Measurements from ENCODE around the gene MAPKAP1.

MAPKAP1 gene

DNA sequence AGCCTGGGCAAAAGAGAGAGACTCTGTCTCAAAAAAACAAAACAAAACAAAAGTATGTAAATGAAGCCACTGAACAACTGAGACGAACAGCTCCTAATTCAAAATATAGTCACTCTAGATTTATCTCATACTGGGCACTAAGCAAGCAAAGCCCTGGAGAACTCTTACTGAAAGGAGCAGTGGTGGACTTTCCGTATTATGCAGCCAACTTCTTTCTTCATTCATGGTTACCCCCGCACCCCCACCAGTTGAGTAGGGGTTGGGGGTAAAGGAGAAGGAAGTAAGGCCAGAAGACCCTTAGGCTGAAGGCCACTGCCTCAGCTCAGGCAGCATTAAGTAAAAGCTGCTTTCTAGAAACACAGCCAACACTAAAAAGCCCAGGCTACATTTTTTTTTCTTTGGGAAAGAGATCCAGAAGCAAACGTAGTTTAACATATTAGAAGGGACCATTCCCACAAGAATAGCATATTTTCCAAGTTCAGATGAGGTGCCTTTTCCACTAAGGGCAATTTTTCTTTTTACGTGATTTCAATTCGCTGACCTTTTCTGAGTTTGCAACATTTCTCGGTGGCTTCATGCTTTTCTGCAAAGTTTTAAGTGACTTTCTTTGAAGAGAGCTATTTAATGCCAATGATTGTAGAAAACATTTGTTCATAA is 55.3 kb downstream of the MAPKAP1 start:
- Mint-ChIP-seq H3K27ac (no peak overlapping the region), H3K9me3 (no peaks in the 10 kb centered on the region), H3K4me3 (no peak overlapping the region), H3K36me3 (peaks cover 30% of the 10 kb centered on the region), H3K4me1 (peaks cover 30% of the 10 kb centered on the region), H3K27me3 (no peaks in the 10 kb centered on the region)
- DNase-seq = no peak
- CTCF ChIA-PET = no interaction called here

DNA sequence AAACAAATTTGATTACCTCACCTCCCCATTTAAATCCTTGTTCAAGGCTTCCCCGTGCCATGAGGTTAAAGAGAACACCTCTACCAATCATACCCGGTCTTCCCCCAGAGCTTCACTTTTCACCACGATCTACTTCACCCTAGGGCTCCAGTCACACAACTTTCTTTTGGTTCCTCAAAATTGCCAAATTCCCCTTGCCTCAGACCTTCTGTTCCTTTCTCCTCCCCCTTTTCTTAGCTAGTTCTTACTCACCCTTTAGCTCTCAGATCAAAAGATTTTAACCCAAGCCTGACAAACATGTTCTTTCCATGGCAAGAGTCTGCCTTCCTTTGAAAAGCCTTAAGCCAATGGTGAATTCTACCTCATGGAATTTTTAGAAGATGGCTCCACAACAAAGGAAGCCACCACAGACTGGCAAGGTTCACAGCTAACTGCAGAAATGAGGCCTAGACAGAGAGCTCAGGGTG is 56.7 kb downstream of the MAPKAP1 start:
- Mint-ChIP-seq H3K9me3 (no peaks in the 10 kb centered on the region), H3K27me3 (no peaks in the 10 kb centered on the region), H3K27ac (peak overlapping the region; percentile 34), H3K4me3 (no peak overlapping the region), H3K36me3 (peaks cover 30% of the 10 kb centered on the region), H3K4me1 (peaks cover 42% of the 10 kb centered on the region)
- CTCF ChIA-PET = no interaction called here
- DNase-seq = no peak

DNA sequence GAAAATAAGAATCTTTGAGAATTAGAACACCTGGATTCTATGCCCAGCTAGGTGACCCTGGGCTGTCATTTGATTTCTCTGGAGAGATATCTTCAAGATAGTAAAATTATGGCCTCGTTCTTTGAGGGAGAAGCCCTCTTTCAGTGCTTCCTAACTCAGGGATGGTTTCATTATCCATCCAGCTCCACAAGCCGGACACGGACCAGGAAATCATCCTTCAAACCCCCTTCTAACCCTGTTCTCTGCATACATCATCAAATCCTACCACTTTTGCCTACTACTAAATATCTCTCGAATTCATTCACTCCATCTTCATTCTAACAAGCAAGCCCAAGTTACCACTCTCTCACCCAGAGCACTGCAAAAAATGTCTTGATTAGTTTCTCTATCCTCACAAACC is 57.2 kb downstream of the MAPKAP1 start:
- Mint-ChIP-seq H3K4me3 (no peak overlapping the region), H3K36me3 (peaks cover 32% of the 10 kb centered on the region), H3K9me3 (no peaks in the 10 kb centered on the region), H3K27ac (peak overlapping the region; percentile 34), H3K4me1 (peaks cover 47% of the 10 kb centered on the region), H3K27me3 (no peaks in the 10 kb centered on the region)
- DNase-seq = no peak
- CTCF ChIA-PET = no interaction called here

DNA sequence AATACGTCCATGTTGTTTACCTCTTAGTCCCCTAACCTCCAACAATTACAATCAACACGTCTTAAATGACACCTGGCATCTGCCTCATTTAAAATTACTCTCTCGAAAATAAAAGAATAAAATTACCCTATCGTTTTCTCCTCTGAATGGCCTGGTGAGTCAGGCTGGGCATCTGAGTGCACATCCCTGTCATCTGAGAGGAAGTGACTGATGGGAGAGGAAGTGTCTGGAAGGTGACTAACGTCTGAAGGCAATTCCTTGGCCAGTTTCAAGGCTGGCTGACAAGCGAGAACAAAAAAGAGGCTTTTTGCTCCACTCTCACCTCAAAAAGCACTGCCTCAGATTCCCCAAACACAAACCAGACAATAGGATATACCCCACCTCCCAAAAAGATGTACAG is 57.7 kb downstream of the MAPKAP1 start:
- Mint-ChIP-seq H3K4me3 (no peak overlapping the region), H3K27me3 (no peaks in the 10 kb centered on the region), H3K9me3 (no peaks in the 10 kb centered on the region), H3K27ac (no peak overlapping the region), H3K36me3 (peaks cover 33% of the 10 kb centered on the region), H3K4me1 (peaks cover 51% of the 10 kb centered on the region)
- DNase-seq = no peak
- CTCF ChIA-PET = no interaction called here

DNA sequence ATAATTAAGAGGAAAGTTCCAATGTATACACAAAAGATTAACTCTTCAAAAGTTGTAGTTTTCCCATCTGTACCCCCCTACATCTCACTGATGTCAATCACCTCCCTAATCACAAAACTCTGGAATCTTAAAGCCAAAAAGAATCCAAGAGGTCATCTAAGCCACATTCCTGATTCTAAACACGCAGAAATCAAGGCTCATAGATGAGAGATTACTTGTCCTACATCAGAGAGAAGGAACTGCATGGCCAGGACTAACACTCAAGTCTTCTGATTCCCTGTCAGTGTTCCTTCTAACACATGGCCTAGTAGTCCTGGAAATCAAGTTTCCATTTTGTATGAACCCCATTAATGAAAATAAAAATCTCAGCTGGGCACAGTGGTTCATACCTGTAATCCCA is 58.7 kb downstream of the MAPKAP1 start:
- DNase-seq = no peak
- H3K4me3 Mint-ChIP-seq = no peak overlapping the region
- CTCF ChIA-PET = no interaction called here
- peaks cover 33% of the 10 kb centered on the region for H3K36me3 Mint-ChIP-seq
- H3K27me3 Mint-ChIP-seq = no peaks in the 10 kb centered on the region
- H3K27ac Mint-ChIP-seq = no peak overlapping the region
- H3K9me3 Mint-ChIP-seq = no peaks in the 10 kb centered on the region
- peaks cover 53% of the 10 kb centered on the region for H3K4me1 Mint-ChIP-seq

DNA sequence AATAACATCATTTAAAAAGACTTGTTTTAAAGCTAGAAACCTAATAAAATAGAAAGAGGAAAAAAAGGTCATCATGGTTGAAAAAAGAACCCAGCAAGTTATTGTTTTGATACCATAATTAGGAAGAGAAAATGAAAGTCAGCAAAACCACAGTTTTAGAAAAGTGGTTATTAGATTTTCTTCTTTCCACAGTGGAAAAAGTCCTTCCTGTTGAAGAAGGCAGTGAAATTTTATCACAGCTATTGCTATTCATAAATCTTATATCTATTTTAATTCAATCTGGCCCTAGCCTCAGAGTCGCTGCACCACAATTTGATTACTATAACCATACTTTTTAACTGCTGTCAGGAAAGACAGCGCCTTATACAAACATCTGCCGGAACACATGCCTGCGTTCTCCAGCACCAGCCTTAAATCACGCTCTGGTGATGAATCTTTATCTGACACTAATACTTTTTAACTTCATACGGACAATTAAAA is 60.3 kb downstream of the MAPKAP1 start:
- no peak for DNase-seq
- Mint-ChIP-seq H3K4me3 (peak overlapping the region; percentile 62), H3K4me1 (peaks cover 64% of the 10 kb centered on the region), H3K9me3 (no peaks in the 10 kb centered on the region), H3K27ac (peak overlapping the region; percentile 84), H3K27me3 (no peaks in the 10 kb centered on the region), H3K36me3 (peaks cover 29% of the 10 kb centered on the region)
- CTCF ChIA-PET = interaction anchor here (4.1 kb wide), 1 partner anchor 14 kb away, joined by 12 read pairs; no protein-coding TSS in a partner anchor

DNA sequence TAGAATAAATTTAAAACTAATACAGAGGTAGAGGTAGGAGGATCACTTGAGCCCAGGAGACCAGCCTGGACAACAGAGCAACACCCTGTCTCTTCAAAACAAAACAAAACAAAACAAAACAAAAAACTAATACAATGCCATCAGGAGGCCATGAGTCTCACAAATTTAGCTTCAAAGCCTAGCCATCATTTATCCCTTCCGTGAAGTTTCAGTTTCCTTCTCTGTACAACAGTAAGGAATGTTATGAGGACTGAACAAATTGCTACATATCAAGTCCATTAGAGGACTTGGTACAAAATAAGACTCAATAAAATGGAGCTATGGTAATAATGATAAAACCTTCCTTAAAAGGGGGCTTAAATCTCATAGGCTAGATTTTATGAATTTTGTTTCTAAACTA is 60.8 kb downstream of the MAPKAP1 start:
- peaks cover 29% of the 10 kb centered on the region for H3K36me3 Mint-ChIP-seq
- H3K4me1 Mint-ChIP-seq = peaks cover 64% of the 10 kb centered on the region
- CTCF ChIA-PET = interaction anchor here (4.1 kb wide), 1 partner anchor 14 kb away, joined by 12 read pairs; no protein-coding TSS in a partner anchor
- peak overlapping the region; percentile 84 for H3K27ac Mint-ChIP-seq
- no peaks in the 10 kb centered on the region for H3K27me3 Mint-ChIP-seq
- H3K9me3 Mint-ChIP-seq = no peaks in the 10 kb centered on the region
- H3K4me3 Mint-ChIP-seq = peak overlapping the region; percentile 62
- DNase-seq = no peak

DNA sequence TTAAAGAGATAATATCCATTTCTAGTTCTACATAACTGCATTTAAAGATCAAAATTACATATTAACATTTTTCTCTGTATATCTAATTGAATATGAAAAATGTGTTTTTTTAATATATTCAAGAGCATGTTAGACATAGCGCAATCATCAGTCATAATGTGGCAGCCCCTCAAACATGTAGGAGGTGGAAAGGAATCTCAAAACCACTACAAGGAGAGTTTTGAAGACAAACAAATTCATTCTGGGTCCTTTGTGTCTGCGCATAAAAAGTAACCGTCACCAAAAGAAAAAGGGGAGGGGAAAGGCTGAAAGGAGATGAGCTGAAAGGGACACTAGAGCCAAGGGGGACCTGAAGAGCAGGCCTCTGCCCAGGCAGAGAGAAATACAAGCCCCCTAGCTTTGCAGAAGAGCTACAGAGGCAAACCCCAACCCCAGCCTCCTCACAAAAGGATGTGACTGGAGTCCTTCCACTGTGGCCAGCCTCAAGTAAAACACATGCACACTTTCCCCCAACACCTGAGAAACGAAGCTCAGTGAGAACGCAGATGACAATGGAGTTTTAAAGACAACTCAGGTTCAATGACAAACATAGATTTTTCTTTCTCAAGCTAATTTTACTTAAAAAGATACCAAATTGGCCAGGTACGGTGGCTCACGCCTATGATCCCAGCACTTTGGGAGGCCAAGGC is 62.0 kb downstream of the MAPKAP1 start:
- H3K9me3 Mint-ChIP-seq = no peaks in the 10 kb centered on the region
- peaks cover 56% of the 10 kb centered on the region for H3K4me1 Mint-ChIP-seq
- no peak for DNase-seq
- H3K27ac Mint-ChIP-seq = peak overlapping the region; percentile 37
- peaks cover 21% of the 10 kb centered on the region for H3K36me3 Mint-ChIP-seq
- no peaks in the 10 kb centered on the region for H3K27me3 Mint-ChIP-seq
- H3K4me3 Mint-ChIP-seq = no peak overlapping the region
- CTCF ChIA-PET = interaction anchor here (4.1 kb wide), 1 partner anchor 12 kb away, joined by 12 read pairs; no protein-coding TSS in a partner anchor

DNA sequence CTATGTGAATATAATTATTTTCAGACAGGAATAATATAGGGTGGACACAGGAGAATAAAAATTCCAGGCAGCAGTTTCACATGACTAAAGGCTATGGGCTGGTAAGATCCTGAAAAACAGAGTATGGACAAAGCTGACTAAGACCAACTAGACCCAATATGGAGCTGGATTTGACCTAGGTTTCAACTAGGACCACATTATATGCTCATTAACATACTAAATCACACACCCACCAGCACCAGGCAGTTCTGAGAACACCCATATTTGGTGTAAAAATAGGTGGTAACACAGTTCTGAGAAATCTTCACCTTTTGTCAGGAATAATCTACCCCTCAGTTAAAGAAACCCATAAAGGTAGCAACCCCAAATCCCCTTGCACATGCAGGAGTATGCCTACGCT is 64.7 kb downstream of the MAPKAP1 start:
- Mint-ChIP-seq H3K9me3 (no peaks in the 10 kb centered on the region), H3K36me3 (peaks cover 13% of the 10 kb centered on the region), H3K4me3 (no peak overlapping the region), H3K27me3 (no peaks in the 10 kb centered on the region), H3K27ac (no peak overlapping the region), H3K4me1 (peaks cover 40% of the 10 kb centered on the region)
- DNase-seq = no peak
- CTCF ChIA-PET = no interaction called here

DNA sequence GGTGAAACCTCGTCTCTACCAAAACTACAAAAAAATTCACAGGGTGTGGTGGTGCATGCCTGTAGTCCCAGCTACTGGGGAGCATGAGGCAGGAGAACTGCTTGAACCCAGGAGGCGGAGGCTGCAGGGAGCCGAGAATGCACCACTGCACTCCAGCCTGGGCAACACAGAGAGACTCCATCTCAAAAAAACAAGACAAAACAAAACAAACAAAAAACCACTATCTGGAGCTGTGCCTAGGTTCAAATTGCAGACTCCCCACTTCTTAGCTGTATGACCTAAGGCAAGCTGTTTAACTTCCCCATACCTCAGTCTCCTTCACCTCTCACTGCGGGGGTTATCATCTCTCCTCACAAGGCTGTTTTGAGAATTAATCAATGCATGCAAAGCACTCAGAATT is 68.0 kb downstream of the MAPKAP1 start:
- Mint-ChIP-seq H3K27me3 (no peaks in the 10 kb centered on the region), H3K27ac (no peak overlapping the region)

DNA sequence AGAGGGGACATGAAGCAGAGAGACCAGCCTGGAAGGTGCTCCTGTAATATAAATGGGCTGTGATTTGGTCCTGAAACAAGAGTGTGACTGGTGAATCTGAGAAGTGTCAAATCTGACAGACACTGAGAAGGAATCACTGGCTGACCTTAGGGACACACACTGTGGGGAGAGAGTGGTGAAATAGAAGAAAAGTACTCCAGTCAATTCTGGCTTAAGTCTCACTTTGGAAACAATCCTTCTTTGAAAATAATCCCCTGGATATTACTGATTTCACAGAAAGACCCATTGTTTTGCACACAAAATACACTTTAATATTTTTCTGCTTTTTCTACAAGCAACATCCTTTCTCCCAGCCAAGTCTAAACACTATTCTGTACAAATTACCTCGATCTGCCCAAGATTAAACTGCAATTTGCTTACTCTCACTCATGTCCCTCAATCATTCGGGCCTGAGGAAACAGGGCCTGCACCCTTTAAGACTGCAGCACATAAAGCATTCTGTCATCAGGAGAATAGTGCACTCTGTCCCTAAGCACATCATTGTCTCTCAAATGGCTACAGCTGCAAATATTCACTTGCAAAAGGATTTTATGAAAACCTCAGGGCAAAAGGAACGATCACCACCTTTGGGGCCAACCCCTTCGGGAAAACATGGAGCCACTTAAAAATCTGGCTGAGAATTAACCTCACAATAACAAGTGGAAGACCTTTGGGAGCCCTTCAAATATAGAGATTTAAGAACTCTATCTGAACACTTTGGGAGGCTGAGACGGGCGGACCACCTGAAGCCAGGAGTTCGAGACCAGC is 68.6 kb downstream of the MAPKAP1 start:
- no peaks in the 10 kb centered on the region for H3K27me3 Mint-ChIP-seq
- no peaks in the 10 kb centered on the region for H3K9me3 Mint-ChIP-seq
- H3K36me3 Mint-ChIP-seq = peaks cover 6% of the 10 kb centered on the region
- CTCF ChIA-PET = no interaction called here
- no peak for DNase-seq
- no peak overlapping the region for H3K4me3 Mint-ChIP-seq
- H3K4me1 Mint-ChIP-seq = peaks cover 39% of the 10 kb centered on the region
- no peak overlapping the region for H3K27ac Mint-ChIP-seq

More for the DNA sequence above, 68.0 kb downstream of the MAPKAP1 start:
- no peak for DNase-seq
- H3K36me3 Mint-ChIP-seq = peaks cover 6% of the 10 kb centered on the region
- no peak overlapping the region for H3K4me3 Mint-ChIP-seq
- no peaks in the 10 kb centered on the region for H3K9me3 Mint-ChIP-seq
- H3K4me1 Mint-ChIP-seq = peaks cover 37% of the 10 kb centered on the region
- CTCF ChIA-PET = no interaction called here

DNA sequence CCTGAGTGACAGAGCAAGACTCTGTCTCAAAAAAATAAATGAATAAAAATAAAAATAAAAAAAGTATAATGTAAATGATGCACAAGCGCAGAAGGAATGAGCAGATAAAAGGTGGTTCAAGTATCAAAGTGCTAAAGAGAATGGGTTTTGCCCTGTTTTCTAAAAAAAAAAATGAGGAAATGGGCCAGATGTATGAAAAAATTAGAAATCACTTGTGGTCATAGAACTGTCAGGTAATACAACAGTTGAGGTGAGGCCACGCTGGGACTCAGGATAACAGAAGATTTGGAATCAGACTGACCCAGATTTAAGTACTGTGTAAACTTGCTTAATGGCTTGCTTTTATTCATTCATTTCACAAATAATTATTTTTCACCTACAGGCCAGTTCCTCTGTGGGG is 69.8 kb downstream of the MAPKAP1 start:
- H3K4me3 Mint-ChIP-seq = no peak overlapping the region
- H3K4me1 Mint-ChIP-seq = peaks cover 38% of the 10 kb centered on the region
- H3K27me3 Mint-ChIP-seq = no peaks in the 10 kb centered on the region
- H3K9me3 Mint-ChIP-seq = no peaks in the 10 kb centered on the region
- no peak for DNase-seq
- H3K27ac Mint-ChIP-seq = no peak overlapping the region
- CTCF ChIA-PET = no interaction called here
- H3K36me3 Mint-ChIP-seq = peaks cover 4% of the 10 kb centered on the region

DNA sequence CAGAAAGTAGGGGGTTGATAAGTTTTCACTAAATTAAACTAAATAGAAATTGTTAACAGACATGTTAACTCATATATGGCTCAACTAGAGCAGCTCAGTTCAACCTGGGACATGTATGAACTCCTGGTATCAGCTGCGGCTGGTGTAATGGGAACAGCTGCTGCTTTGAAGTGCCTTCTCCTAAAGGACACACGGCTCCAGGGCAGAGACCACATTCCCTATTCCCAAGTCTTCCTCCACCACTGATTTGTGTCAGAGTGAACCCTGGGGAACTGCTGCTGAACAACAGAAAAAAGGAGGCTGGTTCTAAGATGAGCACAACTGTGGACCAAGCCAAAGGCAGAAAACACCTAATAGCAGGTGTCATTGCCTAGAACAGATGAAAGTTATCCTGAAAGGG is 71.1 kb downstream of the MAPKAP1 start:
- Mint-ChIP-seq H3K9me3 (no peaks in the 10 kb centered on the region), H3K4me1 (peaks cover 47% of the 10 kb centered on the region), H3K4me3 (no peak overlapping the region), H3K27ac (no peak overlapping the region), H3K27me3 (no peaks in the 10 kb centered on the region), H3K36me3 (no peaks in the 10 kb centered on the region)
- CTCF ChIA-PET = no interaction called here
- no peak for DNase-seq

DNA sequence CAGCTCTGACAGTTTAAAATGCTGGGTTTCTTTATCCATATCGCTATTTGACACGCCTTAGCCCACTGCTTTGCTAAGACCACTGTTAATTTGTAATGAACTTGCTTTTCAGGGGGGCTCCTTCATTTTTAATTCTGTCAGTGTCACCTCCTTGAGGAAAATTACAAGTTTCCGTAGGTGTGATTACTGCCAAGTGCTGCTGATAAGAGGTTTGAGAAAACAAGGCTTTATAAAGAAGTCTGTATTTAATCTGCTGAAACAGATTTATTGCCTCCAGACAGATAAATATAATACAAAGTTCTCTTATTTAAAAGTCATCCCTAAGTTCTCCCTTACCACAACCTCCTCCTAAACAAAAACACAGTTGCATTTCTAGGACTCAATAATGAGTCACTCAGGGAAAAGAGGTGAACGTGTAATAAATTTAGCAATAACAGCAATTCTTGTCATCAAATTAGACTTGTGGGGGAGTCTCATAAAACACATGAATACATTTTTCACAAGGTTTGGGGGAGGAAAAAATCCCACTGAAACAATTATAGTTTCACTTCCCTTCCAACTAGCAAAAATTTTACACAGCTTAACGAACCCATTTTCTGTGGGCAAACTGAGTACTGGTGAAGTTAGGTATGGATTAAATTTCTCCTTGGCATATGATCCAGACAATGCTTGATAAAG is 72.8 kb downstream of the MAPKAP1 start:
- H3K36me3 Mint-ChIP-seq = no peaks in the 10 kb centered on the region
- DNase-seq = no peak
- H3K27me3 Mint-ChIP-seq = no peaks in the 10 kb centered on the region
- peaks cover 47% of the 10 kb centered on the region for H3K4me1 Mint-ChIP-seq
- H3K27ac Mint-ChIP-seq = no peak overlapping the region
- H3K4me3 Mint-ChIP-seq = no peak overlapping the region
- H3K9me3 Mint-ChIP-seq = no peaks in the 10 kb centered on the region
- CTCF ChIA-PET = no interaction called here

All from activated naive CD4-positive, alpha-beta T cell treated with anti-CD3 and anti-CD28 coated beads, Interleukin-2, amount 10 ng/mL, durations not matched to agents 7 days and 5 days (primary cell).